HFFc6 (cell line): Measurements from ENCODE around the gene OLFML1. TPM values are rescaled to one million over a fixed set of nuclear protein-coding genes. Genes with fewer than 3 reads are reported as not detected.

Experiments used
- DNase-seq: peaks from one replicate; pipeline ENCODE4 v3.0.0-alpha.2; 2018
- H3K27ac Mint-ChIP-seq: 2 replicates; pipeline ENCODE4 v1.8.0; 2020; ENCODE audit warnings: mild to moderate bottlenecking, mixed read lengths
- H3K27me3 Mint-ChIP-seq: 2 replicates; pipeline ENCODE4 v1.8.0; 2021; ENCODE audit warnings: mild to moderate bottlenecking, moderate library complexity, mixed read lengths; ENCODE audit not compliant: insufficient read depth
- H3K36me3 Mint-ChIP-seq: 2 replicates; pipeline ENCODE4 v1.8.0; 2021; ENCODE audit warnings: low read depth, mixed read lengths
- H3K4me1 Mint-ChIP-seq: 2 replicates; pipeline ENCODE4 v1.8.0; 2020; ENCODE audit warnings: low read depth, mixed read lengths
- H3K4me3 Mint-ChIP-seq: 2 replicates; pipeline ENCODE4 v1.8.0; 2020; ENCODE audit warnings: mild to moderate bottlenecking, moderate library complexity, mixed read lengths
- H3K9me3 Mint-ChIP-seq: 2 replicates; pipeline ENCODE4 v1.8.0; 2020; ENCODE audit warnings: mild to moderate bottlenecking, mixed read lengths
- CTCF ChIP-seq: fragments of 200-600 bp; sonication (generic); IDR thresholded peaks from 2 replicates; pipeline ENCODE4 v1.5.0; 2021; ENCODE audit warnings: antibody characterized with exemption, mild to moderate bottlenecking
- total RNA-seq, 6 experiments: library from RNA; stranded (reverse); fragmentation: NEBNext Ultra II Directional; extraction: Animal tissue kit (Norgen Biotek cat#: 25700); gene quantifications; 2 replicates in 1 of 6; 3 replicates in 5 of 6; pipeline ENCODE4 v1.2.3, GENCODE V29; 2021

OLFML1 gene
- total RNA-seq, 6 experiments from 2014 or later = 0.20 to 0.43 (median 0.25) TPM; not detected in 3

GRCh38 chr11:7527029-7527428 lies 41.7 kb downstream of the OLFML1 start:
- Mint-ChIP-seq H3K9me3 (no peaks in the 10 kb centered on the region), H3K36me3 (no peaks in the 10 kb centered on the region), H3K4me3 (no peak overlapping the region), H3K4me1 (no peaks in the 10 kb centered on the region; the same call in 1 of the 2 replicates), H3K27me3 (peaks cover 18% of the 10 kb centered on the region), H3K27ac (no peak overlapping the region)
- DNase-seq = no peak
- no peak for TF ChIP-seq CTCF

- no peak overlapping the region for H3K4me3 Mint-ChIP-seq
- H3K4me1 Mint-ChIP-seq = no peaks in the 10 kb centered on the region; the same call in 1 of the 2 replicates
- TF ChIP-seq CTCF = no peak
- no peaks in the 10 kb centered on the region for H3K9me3 Mint-ChIP-seq
- H3K36me3 Mint-ChIP-seq = no peaks in the 10 kb centered on the region
- H3K27me3 Mint-ChIP-seq = peaks cover 18% of the 10 kb centered on the region
- H3K27ac Mint-ChIP-seq = no peak overlapping the region
- DNase-seq = no peak
Observed at GRCh38 chr11:7528514-7529049, 43.3 kb downstream of the OLFML1 start.

GRCh38 chr11:7530013-7530640 lies 44.8 kb downstream of the OLFML1 start:
- no peaks in the 10 kb centered on the region for H3K36me3 Mint-ChIP-seq
- no peak overlapping the region for H3K4me3 Mint-ChIP-seq
- no peaks in the 10 kb centered on the region for H3K9me3 Mint-ChIP-seq
- no peak for DNase-seq
- no peaks in the 10 kb centered on the region for H3K4me1 Mint-ChIP-seq
- H3K27ac Mint-ChIP-seq = no peak overlapping the region
- no peak for TF ChIP-seq CTCF
- H3K27me3 Mint-ChIP-seq = peaks cover 20% of the 10 kb centered on the region

- TF ChIP-seq CTCF = no peak
- H3K36me3 Mint-ChIP-seq = no peaks in the 10 kb centered on the region
Observed at GRCh38 chr11:7531011-7531410, 45.7 kb downstream of the OLFML1 start.

GRCh38 chr11:7532405-7533145 lies 47.3 kb downstream of the OLFML1 start:
- peaks cover 17% of the 10 kb centered on the region for H3K27me3 Mint-ChIP-seq
- H3K27ac Mint-ChIP-seq = no peak overlapping the region
- no peak overlapping the region for H3K4me3 Mint-ChIP-seq
- no peak for TF ChIP-seq CTCF
- no peaks in the 10 kb centered on the region for H3K4me1 Mint-ChIP-seq
- H3K9me3 Mint-ChIP-seq = no peaks in the 10 kb centered on the region
- no peak for DNase-seq
- no peaks in the 10 kb centered on the region for H3K36me3 Mint-ChIP-seq

More at GRCh38 chr11:7531011-7531410, 45.7 kb downstream of the OLFML1 start:
- H3K27me3 Mint-ChIP-seq = peaks cover 16% of the 10 kb centered on the region
- no peaks in the 10 kb centered on the region for H3K4me1 Mint-ChIP-seq
- H3K4me3 Mint-ChIP-seq = no peak overlapping the region
- H3K9me3 Mint-ChIP-seq = no peaks in the 10 kb centered on the region
- DNase-seq = no peak
- no peak overlapping the region for H3K27ac Mint-ChIP-seq
